Tongue (tissue), 2 donors: ENCODE data around the gene DCAKD. TPM values are rescaled to one million over a fixed set of nuclear protein-coding genes. Genes with fewer than 3 reads are reported as not detected.
"Not testable (repeated sequence)": the region's sequence is repeated elsewhere in the genome, so short reads cannot be mapped to it uniquely, and the experiment has no call there.

Source experiments
- DNase-seq: peaks from one replicate; pipeline ENCODE4 v3.0.0-alpha.2; 2015
- total RNA-seq: library from RNA; depleted of rRNA; stranded (reverse); fragments of >200 nt; gene quantifications from one replicate; pipeline ENCODE4 v1.2.3, GENCODE V29; 2014

The DCAKD gene
- total RNA-seq, 1 donor from 2014 or later: 42.6 TPM

DNA sequence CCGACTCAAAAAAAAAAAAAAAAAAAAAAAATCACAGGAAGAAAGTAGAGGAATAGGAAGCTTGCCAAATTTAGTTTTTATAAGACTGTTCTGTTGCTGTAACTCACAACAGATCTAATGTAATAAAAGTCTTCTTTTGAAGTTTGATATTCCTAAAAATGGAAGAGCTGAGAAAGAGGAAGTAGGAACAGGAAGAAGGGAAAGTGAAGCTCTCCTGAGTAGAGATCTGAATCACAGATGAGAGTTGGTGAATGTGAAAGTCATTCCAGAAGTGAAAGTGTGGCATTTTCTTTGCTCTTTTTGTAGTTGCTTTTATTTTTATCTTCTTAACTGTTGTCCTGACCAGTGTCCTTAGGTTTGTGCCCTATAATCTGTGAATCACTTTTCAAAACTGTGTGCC lies 11.8 kb upstream of the DCAKD start:
- no peak for DNase-seq

- no peak for DNase-seq
Observed at GRCh38 chr17:45061606-45062205, 10.3 kb upstream of the DCAKD start.

- DNase-seq: peak; percentile 100
Observed at GRCh38 chr17:45060797-45061605, 9.6 kb upstream of the DCAKD start, which contains the start of gene NMT1. TSS of gene NMT1 (plus strand) at chr17:45061317. CDS start at chr17:45061330, 13 bp downstream.

DNA sequence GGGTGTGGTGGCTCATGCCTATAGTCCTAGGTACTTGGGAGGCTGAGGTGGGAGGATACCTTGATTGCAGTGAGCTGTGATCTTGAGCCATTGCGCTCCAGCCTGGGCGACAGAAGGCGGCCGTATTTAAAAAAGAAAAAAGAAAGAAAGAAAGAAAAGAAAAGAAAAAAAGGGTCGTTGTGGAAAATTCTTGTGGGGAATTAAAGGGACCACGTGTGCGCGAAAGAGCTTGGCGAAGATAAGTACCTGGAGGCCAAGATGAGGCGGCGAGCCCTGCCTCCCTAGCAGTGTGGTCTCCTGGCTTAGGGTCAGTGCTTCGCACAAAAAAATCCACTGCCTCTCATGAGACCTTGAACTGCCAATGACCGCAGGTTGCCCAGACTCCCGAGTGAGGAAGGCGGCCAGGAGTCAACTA lies 9.0 kb upstream of the DCAKD start:
- no peak for DNase-seq

DNA sequence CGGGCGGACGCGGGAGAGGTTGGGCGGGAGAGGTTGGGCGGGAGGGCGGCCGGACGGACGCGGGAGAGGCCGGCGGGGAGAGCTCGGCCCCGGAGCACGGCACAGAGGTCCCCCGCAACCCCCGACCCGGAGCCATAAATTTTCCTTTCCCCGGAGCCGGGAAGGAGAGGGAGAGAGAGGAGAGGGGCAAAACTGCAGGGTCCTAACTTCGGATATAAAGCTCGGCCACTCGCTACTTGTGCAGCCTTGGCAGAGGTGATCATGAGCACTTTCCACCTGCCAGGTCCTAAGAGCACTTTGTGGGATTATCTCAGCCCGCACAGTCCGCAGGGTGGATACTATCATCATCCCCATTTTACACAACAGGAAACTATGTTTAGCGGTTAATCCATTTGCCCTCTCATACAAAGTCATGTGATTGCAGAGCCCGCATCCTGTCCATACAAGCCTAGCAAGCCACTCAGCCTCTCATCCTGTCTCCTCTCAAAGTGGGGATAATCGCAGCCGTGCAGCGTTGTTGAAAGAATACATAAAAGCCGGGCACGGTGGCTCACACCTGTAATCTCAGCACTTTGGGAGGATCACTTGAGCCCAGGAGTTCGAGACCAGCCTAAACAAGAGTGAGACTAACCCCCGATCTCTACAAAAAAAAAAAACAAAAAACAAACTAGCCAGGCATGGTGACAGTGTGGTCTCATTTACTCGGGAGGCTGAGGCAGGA lies 780 bp upstream of the DCAKD start:
- DNase-seq: peak; percentile 41

GRCh38 chr17:45051720-45052051 lies 254 bp upstream of the DCAKD start:
- not testable (repeated sequence) for DNase-seq

DNA sequence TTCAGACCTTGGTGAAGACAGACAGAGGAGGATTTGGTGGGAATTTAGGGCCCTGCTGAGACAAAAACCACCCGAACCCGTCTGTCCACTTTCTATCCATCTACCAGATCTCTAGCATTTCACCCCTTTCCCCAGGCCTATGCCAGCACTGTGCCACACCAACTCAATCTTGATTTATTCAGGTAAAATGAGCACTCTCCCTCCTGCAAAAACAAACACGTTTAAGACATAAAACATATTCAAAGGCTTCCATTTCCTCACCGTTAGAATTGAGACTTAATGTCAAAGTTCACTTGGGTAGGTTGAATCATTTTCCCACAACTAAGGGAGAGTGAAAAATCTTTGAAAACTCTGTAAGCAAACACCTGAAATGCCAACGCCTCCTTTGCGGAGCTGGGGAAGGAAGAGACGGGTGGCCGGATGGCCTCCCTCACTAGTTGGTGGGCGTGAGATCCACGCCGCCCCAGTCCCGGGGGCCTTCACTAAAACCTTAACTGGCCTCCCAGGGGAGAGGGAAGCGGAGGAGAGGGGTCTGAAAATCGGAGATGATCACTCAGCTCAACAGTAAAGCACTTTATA lies 862 bp downstream of the DCAKD start:
- DNase-seq: peak; percentile 56

- DNase-seq: no peak
Observed at GRCh38 chr17:45048795-45049563, 2.5 kb downstream of the DCAKD start.

- no peak for DNase-seq
Observed at GRCh38 chr17:45046537-45047125, 4.8 kb downstream of the DCAKD start.

DNA sequence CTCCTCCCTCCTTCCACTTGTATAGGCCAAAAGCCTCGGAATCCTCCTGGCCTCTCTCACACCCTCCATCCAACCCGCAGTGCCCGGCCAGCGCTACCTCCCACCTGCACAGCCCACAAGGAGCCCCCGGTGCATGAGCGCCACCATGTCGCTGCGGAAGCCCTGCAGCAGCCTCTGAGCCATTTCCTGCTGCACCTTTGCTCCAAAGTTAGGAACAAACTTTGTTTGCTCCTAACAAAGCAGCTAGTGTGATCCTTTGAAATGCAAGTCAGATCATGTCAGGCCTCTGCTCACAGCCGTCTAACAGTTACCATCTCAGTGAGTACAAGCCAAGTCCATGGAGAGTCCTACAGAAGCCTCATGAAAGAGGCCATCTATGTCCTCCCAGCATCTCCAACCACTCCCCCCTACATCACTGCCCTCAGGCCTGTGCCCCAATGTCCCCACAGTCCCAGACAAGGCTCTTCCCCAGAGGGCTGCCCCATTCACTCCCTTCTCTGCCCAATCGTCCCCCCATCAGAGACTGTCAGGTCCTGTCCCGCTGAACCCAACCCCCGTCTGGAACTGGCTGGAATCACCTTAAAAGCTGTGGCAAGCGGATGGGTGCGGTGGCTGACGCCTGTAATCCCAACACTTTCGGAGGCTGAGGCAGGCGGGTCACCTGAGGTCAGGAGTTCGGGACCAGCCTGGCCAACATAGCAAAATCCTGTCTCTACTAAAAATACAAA lies 7.5 kb downstream of the DCAKD start:
- DNase-seq: peak; percentile 37

- no peak for DNase-seq
Observed at GRCh38 chr17:45042346-45043120, 8.9 kb downstream of the DCAKD start.

DNA sequence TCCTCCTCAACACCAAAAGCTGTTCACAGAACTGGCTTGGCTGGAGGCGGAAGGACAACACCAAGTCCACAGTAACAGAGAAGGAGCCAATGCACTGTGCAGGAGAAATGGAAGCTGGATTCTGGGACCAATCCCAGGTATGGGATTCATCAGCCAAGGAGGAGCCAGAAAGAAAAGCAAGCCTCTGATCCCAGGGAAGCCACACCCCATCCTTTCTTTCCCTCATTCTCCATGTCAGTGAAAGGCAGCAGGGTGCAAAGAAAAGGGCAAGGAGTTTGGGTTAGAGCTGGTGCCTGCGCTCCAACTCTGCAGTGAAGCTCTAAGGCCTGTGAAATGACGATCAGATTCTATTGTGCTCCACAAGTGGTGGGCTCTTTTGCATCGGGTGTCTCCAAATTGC lies 11.0 kb downstream of the DCAKD start:
- DNase-seq: no peak

DNA sequence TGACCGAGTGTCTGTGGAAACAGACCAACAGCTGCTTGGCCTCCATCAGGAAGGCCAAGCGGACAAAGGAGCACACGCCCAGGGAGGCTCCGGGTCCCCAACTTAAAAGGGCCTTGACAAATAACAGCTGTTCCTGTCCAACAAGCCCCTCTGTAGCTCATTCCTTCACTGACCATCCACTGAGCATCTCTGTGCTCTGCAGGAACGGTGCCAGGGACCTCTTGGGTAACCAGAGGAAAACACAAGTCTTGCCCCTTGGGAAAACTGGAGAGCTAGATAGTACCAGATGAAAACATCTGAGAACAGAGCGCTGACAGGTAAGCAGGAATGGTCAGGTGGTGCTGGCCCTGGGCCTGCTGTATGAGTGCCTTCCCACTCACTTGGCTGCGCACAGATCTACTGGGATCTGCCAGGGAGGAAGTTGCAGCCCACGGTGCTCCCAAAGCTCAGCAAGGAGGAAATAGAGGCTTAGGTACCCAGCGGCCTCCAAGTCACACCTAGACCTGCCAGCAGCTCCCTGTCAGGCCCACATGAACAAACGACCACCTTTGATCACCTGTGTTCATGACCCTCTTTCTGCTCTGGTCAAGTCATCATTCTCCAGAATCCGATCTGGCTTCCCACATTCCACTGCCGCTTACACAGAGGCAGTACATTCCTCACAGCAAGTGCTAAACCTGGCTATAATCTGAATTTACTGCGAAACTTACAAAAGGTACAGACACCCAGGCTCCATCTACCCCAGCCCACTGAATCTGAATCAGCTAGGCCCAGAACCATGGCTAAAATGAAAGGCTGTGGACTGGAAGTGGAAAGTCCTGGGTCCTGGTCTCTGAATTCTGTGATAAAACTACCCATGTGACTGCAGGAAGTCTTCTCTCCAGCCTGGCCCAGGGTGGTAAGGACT lies 12.5 kb downstream of the DCAKD start:
- peak; percentile 83 for DNase-seq

DNA sequence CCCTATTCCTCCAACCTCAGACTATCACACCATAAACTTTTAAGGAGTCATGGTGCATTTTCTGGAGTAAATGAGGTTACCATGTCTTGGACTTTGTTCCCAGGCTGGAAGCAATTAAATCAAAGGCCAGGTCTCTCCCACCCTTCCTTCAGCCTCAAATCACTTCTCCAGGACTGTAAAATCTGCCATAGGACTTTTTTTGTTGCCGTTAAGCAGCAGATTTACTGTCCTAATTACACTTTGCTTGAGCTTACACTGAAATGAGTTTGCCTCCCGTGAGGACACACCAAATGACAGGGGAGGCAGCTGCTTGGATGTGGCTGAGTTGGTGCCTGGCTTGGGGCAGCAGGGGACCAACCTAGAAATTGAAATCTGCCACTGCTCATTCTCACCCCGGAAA lies 14.7 kb downstream of the DCAKD start:
- DNase-seq: no peak

DNA sequence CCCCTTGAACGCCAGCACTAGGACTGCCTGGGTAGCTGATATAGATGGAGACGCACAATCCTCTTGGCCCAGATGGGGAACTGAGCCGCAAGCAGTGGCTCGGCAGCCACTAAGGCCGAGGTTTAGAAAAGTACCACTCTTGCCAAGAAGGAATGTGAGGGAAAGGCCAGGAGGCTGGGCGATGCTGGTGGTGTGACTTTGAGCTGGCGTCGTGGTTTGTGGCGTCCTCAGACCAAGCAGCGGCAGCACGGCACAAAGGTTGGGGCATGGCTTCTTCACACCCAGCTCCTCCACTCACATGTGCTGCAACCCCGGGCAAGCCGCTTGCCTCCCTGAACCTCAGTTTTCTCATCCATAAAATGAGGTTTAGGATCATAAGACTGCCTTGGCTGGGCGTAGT lies 15.6 kb downstream of the DCAKD start:
- DNase-seq: no peak

DNA sequence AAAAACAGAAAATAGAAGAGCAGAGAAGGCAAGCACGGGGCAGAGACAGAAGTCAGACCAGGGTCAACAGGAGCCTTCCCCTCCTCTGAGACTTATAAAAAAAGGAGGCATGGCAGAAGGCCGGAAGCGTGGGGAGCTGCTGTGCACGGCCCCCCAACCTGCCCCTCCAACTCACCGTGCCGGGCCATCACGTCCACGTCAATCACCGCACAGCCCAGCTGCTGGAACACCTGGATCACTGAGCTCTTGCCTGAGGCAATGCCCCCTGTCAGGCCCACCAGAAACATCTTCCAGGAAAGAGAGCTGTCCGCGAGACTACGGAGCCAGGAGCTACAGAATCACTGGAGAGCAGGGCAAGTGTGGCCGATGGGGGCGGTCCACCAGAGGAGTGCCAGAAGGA lies 16.8 kb downstream of the DCAKD start:
- no peak for DNase-seq

DNA sequence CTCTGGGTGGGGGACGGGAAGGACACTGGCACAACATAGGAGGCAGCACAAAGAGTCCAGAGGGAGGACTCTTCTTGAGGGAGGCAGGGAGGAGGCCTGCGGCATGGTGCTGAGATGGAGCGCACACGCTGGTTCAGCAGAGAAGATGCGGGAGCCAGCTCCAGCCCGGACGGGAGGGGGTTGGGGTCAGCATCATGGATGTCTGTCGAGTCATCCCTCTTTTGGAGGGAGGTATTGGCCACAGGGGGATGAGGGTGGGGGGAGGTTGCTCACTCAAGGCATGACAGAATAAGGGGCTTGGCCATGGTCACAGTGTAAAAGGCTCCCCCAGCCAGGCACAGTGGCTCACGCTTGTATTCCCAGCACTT lies 19.3 kb downstream of the DCAKD start:
- DNase-seq: no peak

DNA sequence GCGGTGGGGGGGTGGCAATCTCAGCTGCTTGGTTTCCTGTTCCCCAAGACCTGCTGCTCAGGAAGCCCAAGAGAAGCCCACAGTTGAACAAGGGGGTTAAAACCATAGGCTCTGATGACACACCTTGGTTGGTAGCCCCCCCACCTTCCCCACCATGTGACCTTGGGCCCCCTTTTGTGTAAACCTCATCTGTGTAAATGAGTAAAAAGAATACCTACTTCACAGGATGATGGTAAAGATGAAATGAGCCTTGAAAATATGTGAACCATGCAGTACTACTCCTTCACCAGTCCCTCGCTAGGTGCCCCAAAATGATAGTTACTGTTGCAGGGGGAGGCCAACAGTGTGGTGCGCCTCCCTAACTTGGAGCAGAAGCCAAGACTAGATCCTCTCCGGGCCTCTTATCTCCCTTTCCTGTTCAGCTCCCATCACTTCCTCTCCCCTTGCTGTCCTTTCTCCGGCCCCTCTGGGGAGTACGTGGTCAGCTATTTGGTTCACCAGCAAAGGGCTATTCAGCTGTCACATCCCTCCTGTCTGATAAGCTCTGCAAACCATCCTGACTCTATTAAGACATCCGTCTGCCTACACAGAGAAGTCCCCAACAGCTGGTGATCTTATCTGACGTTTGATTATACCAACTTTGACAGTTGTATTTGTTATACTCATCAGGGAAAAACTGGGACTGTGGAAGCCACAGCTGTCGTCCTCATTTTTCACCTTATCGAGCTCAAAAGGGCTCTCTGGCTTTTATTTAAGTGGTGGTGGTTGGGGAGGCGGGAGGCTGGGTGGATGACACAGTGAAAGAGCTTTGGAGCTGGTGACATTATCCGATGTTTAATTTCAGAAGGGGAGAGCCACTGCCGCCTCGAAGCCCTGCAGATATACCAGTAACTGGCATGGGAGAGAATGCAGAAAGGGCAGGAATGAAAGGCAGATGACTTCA lies 19.9 kb downstream of the DCAKD start:
- DNase-seq: no peak
